Loucy (cell line): ENCODE measurements around the gene SLC9A9.

ENCODE experiments used
- H2AFZ ChIP-seq: fragments of 200-600 bp; sonication (generic); 2 replicates; pipeline ENCODE4 v1.6.0; 2016; ENCODE audit warnings: antibody characterized with exemption, mild to moderate bottlenecking, low read length, moderate library complexity
- H3F3A ChIP-seq: fragments of 200-600 bp; 2 replicates; pipeline ENCODE4 v1.6.0; 2016; ENCODE audit warnings: antibody characterized with exemption, low read depth, mild to moderate bottlenecking
- H3K27me3 ChIP-seq: fragments of 200-600 bp; sonication (generic); 2 replicates; pipeline ENCODE4 v1.6.1; 2014; ENCODE audit warnings: low read length, mild to moderate bottlenecking; ENCODE audit not compliant: insufficient read depth, poor library complexity, severe bottlenecking
- H3K36me3 ChIP-seq: fragments of 200-600 bp; sonication (generic); 2 replicates; pipeline ENCODE4 v1.6.1; 2016; ENCODE audit warnings: low read length; ENCODE audit not compliant: insufficient read depth
- H3K4me1 ChIP-seq: fragments of 200-600 bp; sonication (generic); 2 replicates; pipeline ENCODE4 v1.5.1; 2014; ENCODE audit warnings: low read length, mild to moderate bottlenecking; ENCODE audit not compliant: insufficient read depth, poor library complexity, severe bottlenecking
- H3K4me2 ChIP-seq: fragments of 200-600 bp; sonication (generic); 2 replicates; pipeline ENCODE4 v1.6.0; 2014; ENCODE audit warnings: antibody characterized with exemption, low read length, low read depth, mild to moderate bottlenecking; ENCODE audit not compliant: poor library complexity, severe bottlenecking
- H3K4me3 ChIP-seq: fragments of 200-600 bp; sonication (generic); 2 replicates; pipeline ENCODE4 v1.5.1; 2014; ENCODE audit warnings: low read length, mild to moderate bottlenecking, mixed read lengths; ENCODE audit not compliant: poor library complexity, severe bottlenecking
- H3K79me2 ChIP-seq: fragments of 200-600 bp; sonication (generic); 2 replicates; pipeline ENCODE4 v1.6.1; 2014; ENCODE audit warnings: low read length; ENCODE audit not compliant: insufficient read depth
- H3K9ac ChIP-seq: fragments of 200-600 bp; sonication (generic); 2 replicates; pipeline ENCODE4 v1.6.0; 2014; ENCODE audit warnings: mild to moderate bottlenecking, low read depth, low read length, moderate library complexity; ENCODE audit not compliant: poor library complexity, severe bottlenecking
- H3K9me2 ChIP-seq: fragments of 200-600 bp; sonication (generic); replicated peaks from 2 replicates; pipeline ENCODE4 v1.6.1; 2016; ENCODE audit warnings: low read depth, low read length, mixed read lengths
- H3K9me3 ChIP-seq: fragments of 200-600 bp; sonication (generic); 2 replicates; pipeline ENCODE4 v1.6.1; 2014; ENCODE audit warnings: mild to moderate bottlenecking, antibody characterized with exemption, low read length, low read depth; ENCODE audit not compliant: insufficient read depth
- H4K20me1 ChIP-seq: fragments of 200-600 bp; sonication (generic); 2 replicates; pipeline ENCODE4 v1.6.0; 2014; ENCODE audit warnings: antibody characterized with exemption, low read length, mild to moderate bottlenecking; ENCODE audit not compliant: insufficient read depth, poor library complexity, severe bottlenecking
- EZH2phosphoT487 ChIP-seq: fragments of 200-600 bp; IDR thresholded peaks from 2 replicates; pipeline ENCODE4 v1.6.1; 2018; ENCODE audit warnings: antibody characterized with exemption, mild to moderate bottlenecking, moderate library complexity, borderline replicate concordance
- TF ChIP-seq, protein P1 (sequence below): fragments of 200-600 bp; sonication (generic); conservative IDR thresholded peaks from 2 replicates; pipeline ENCODE4 v1.5.1; 2014; ENCODE audit warnings: mild to moderate bottlenecking, antibody characterized with exemption, low read length

SLC9A9 gene

DNA sequence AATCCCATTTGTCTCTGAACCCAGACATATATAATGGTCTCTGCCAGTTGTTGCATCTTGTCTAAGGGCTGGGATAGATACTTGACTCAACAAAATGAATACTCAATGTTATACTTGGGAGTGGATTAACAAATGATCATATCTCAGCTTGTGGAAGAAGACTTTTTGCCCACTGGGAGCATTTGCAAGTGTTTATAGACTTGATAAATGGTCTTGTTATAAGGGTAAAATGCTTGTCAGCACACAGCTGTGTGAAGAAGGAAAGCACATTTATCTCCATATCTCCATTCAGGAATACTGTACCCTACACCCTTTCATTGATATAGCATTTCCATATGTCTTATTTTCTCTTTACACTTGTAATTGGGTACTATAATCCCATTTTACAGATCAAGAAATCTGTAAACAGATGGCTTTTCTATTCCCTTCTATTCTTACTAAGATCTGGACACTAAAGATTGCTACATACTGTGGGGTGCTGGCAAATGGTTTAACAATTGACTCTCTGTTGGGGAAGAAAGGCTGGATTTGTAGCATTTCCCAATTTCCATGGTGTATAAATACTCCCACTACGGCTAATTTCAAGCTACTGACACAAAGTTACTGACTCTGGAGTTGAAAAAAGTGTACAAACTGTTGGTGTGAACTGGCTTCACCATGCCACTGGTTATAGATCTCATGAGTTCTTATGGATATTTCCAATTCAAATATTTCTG is 574.1 kb downstream of the SLC9A9 start:
- H3K4me1 ChIP-seq: peaks cover 30% of the 10 kb centered on the region
- TF ChIP-seq EZH2phosphoT487: no peak
- TF ChIP-seq, protein P1, sequence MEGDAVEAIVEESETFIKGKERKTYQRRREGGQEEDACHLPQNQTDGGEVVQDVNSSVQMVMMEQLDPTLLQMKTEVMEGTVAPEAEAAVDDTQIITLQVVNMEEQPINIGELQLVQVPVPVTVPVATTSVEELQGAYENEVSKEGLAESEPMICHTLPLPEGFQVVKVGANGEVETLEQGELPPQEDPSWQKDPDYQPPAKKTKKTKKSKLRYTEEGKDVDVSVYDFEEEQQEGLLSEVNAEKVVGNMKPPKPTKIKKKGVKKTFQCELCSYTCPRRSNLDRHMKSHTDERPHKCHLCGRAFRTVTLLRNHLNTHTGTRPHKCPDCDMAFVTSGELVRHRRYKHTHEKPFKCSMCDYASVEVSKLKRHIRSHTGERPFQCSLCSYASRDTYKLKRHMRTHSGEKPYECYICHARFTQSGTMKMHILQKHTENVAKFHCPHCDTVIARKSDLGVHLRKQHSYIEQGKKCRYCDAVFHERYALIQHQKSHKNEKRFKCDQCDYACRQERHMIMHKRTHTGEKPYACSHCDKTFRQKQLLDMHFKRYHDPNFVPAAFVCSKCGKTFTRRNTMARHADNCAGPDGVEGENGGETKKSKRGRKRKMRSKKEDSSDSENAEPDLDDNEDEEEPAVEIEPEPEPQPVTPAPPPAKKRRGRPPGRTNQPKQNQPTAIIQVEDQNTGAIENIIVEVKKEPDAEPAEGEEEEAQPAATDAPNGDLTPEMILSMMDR: no peak

DNA sequence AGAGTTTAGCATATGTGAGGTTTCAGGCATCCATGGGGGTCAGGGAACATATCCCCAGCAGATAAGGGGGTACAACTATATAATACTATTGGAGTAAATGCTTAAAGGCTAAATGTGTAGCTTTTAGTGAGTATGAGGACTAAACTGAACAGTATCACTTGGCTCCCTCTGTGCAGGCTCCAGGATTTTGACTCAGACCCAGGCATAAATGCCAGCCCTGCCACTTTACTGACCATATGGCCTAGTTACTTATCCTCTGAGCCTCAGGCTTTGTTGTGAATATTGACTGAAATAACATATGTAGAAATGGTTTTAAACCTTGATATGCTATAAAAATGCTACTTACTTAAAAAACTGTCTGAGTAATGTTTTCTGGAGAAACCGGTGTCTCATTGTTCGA is 577.1 kb downstream of the SLC9A9 start:
- no peaks in the 10 kb centered on the region for H4K20me1 ChIP-seq
- H3K36me3 ChIP-seq: no peaks in the 10 kb centered on the region
- H3K4me3 ChIP-seq: no peak overlapping the region
- H3K4me2 ChIP-seq: no peak overlapping the region
- H3F3A ChIP-seq: no peaks in the 10 kb centered on the region
- no peaks in the 10 kb centered on the region for H3K79me2 ChIP-seq
- TF ChIP-seq, protein P1: no peak
- no peak for TF ChIP-seq EZH2phosphoT487
- no peak overlapping the region for H2AFZ ChIP-seq
- H3K9me2 ChIP-seq: no peaks in the 10 kb centered on the region
- H3K4me1 ChIP-seq: peaks cover under 1% of the 10 kb centered on the region
- H3K9ac ChIP-seq: no peak overlapping the region
- no peaks in the 10 kb centered on the region for H3K27me3 ChIP-seq
- no peaks in the 10 kb centered on the region for H3K9me3 ChIP-seq

More for the DNA sequence above, 574.1 kb downstream of the SLC9A9 start:
- H3K79me2 ChIP-seq: no peaks in the 10 kb centered on the region
- H3K4me3 ChIP-seq: no peak overlapping the region
- H3K27me3 ChIP-seq: no peaks in the 10 kb centered on the region
- H3K36me3 ChIP-seq: no peaks in the 10 kb centered on the region
- no peak overlapping the region for H2AFZ ChIP-seq
- no peaks in the 10 kb centered on the region for H3K9me3 ChIP-seq
- H3K4me2 ChIP-seq: no peak overlapping the region
- H3F3A ChIP-seq: no peaks in the 10 kb centered on the region
- H3K9ac ChIP-seq: no peak overlapping the region
- H3K9me2 ChIP-seq: no peaks in the 10 kb centered on the region
- H4K20me1 ChIP-seq: no peaks in the 10 kb centered on the region

DNA sequence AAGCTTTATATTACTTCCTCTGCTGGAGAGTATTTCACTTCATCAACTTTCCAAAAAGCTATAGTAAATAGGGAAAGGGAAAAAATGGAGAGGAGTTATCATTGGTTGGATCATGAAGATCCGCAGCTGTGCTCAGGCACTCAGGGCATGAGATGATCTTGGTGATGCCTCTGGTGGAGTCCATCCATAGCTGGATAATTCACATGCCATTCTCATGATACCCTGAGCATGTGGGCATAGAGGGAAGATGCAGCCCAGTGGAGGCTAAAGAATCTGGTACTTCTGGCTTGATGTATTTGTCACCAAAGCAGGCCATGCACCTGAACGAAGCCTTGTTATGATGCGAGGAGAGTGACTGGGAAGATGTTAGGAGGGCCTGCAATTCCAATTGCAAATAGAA is 578.5 kb downstream of the SLC9A9 start:
- Histone ChIP-seq H3K36me3 (no peaks in the 10 kb centered on the region), H3K9me3 (no peaks in the 10 kb centered on the region), H4K20me1 (no peaks in the 10 kb centered on the region), H3K4me3 (no peak overlapping the region), H3K4me1 (no peaks in the 10 kb centered on the region), H3K27me3 (no peaks in the 10 kb centered on the region), H3K79me2 (no peaks in the 10 kb centered on the region), H3K9me2 (no peaks in the 10 kb centered on the region), H3F3A (no peaks in the 10 kb centered on the region), H3K9ac (no peak overlapping the region), H2AFZ (no peak overlapping the region), H3K4me2 (no peak overlapping the region)
- TF ChIP-seq, protein P1: no peak
- no peak for TF ChIP-seq EZH2phosphoT487
